Measurements from ENCODE around the gene LRP2BP.

DNA sequence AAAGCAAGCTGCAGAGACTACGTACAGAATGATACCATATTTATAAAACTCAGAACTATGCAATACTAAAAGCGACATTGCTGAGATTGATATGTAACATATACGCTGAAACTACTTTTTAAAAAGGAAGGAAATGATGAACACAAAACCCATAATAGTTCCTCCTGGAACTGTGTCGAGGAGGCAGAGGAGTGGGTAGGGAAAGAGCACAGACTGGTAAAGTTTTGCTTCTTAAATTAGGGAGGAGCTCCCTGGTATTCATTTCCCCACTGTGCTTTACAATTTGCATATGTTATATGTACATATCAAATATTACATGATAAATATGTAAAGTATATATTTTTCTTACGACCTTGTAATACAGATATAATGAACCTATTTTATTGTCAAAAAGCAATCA lies 16.1 kb upstream of the LRP2BP start:
- TF ChIP-seq POLR2A (IDR thresholded peaks at IDR 0.05; ENCODE audit: low read length) = no peak
- TF ChIP-seq GATA1 (IDR thresholded peaks at IDR 0.05; ENCODE audit: low read depth, low read length) = no peak

All from erythroblast (primary cell).